K562 (cell line): ENCODE measurements around the gene MATCAP1. TPM values are rescaled to one million over a fixed set of nuclear protein-coding genes. Genes with fewer than 3 reads are reported as not detected.
A peak's percentile ranks its signal among the peaks of the same experiment; 100 is the strongest.

ENCODE experiments used
- ATAC-seq: fragments of 200-7000 bp; cut with Tn5 transposase; 3 replicates; pipeline ENCODE4 v1.9.1; 2020; ENCODE audit warnings: moderate library complexity
- BruUV-seq: library from RNA; stranded (reverse); fragments of 400-500 nt; replicated peaks from 2 replicates; lab custom pipeline; 2021; lab: Mats Ljungman, UMichigan
- CTCF ChIA-PET: fragments of 300-600 bp; formaldehyde crosslinking; extraction: SDS; loops from one replicate; lab custom pipeline; 2021; ENCODE audit warnings: low intra/inter-chr PET ratio; lab: Yijun Ruan, JAX
- POLR2A ChIA-PET: fragments of 300-600, 350-650 bp; sonication (Branson Sonifier 250); formaldehyde crosslinking; extraction: SDS; loops from one replicate; lab custom pipeline; 2021; ENCODE audit warnings: antibody characterized with exemption, inconsistent platforms; lab: Yijun Ruan, JAX
- DNase-seq, 4 experiments: peaks; one replicate each; pipeline versions ENCODE4 v3.0.0 to v3.0.0-alpha.2; 2011 to 2018; ENCODE audit warnings: low spot score in 3 of 4, mixed read lengths in 3 of 4; ENCODE audit errors: extremely low read depth in 1 of 4
- FAIRE-seq: peaks from 2 replicates; lab custom pipeline; 2011; peaks lifted over from hg19 to GRCh38; lab: Jason Lieb, UNC
- H2AFZ ChIP-seq: 2 replicates; pipeline ENCODE4 v1.6.0; 2011; ENCODE audit warnings: low read depth, low read length, control low read depth, inconsistent platforms
- H3K27ac ChIP-seq: fragments of 200-600 bp; 3 replicates; pipeline ENCODE4 v1.8.0; 2011; ENCODE audit warnings: low read depth, mild to moderate bottlenecking, control low read depth, inconsistent platforms, low read length, moderate library complexity, mixed read lengths; ENCODE audit errors: extremely low read depth
- H3K27me3 ChIP-seq, 2 experiments: fragments of 300-600 bp in 1 of 2; 2 replicates in 1 of 2; 3 replicates in 1 of 2; pipeline versions ENCODE4 v1.6.0 to v1.8.0; 2011; ENCODE audit warnings: inconsistent platforms in 2 of 2, low read length in 2 of 2, mild to moderate bottlenecking in 1 of 2, mixed read lengths in 1 of 2, moderate library complexity in 1 of 2; ENCODE audit not compliant: control insufficient read depth in 2 of 2, insufficient read depth in 2 of 2
- H3K36me3 ChIP-seq: fragments of 300-600 bp; 3 replicates; pipeline ENCODE4 v1.8.0; 2011; ENCODE audit warnings: mild to moderate bottlenecking, low read length, inconsistent platforms; ENCODE audit not compliant: control insufficient read depth, insufficient read depth
- H3K4me1 ChIP-seq, 2 experiments: fragments of 200-600 bp in 1 of 2; replicated peaks in 1 of 2; 2 replicates in 1 of 2; 3 replicates in 1 of 2; pipeline versions ENCODE4 v1.5.1 to v1.8.0; 2011; ENCODE audit warnings: inconsistent platforms in 2 of 2, low read length in 2 of 2, mild to moderate bottlenecking in 1 of 2, mixed read lengths in 1 of 2, moderate library complexity in 1 of 2; ENCODE audit not compliant: control insufficient read depth in 2 of 2, insufficient read depth in 2 of 2
- H3K4me2 ChIP-seq: 2 replicates; pipeline ENCODE4 v1.6.1; 2011; ENCODE audit warnings: low read length, control low read depth, inconsistent platforms, mixed read lengths; ENCODE audit not compliant: insufficient read depth
- H3K4me3 ChIP-seq: fragments of 200-600 bp; sonication (generic), shearing (Covaris generic); 2 replicates; pipeline ENCODE4 v1.5.1; 2016; ENCODE audit warnings: control low read depth, inconsistent platforms
- H3K79me2 ChIP-seq: fragments of 200-600 bp; 3 replicates; pipeline ENCODE4 v1.8.0; 2011; ENCODE audit warnings: low read length, inconsistent platforms; ENCODE audit not compliant: control insufficient read depth, insufficient read depth
- H3K9ac ChIP-seq, 2 experiments: 2 replicates each; pipeline versions ENCODE4 v1.6.0 to v1.6.1; 2011; ENCODE audit warnings: low read depth in 2 of 2, low read length in 2 of 2, control low read depth in 1 of 2, inconsistent platforms in 1 of 2, mild to moderate bottlenecking in 1 of 2, mixed read lengths in 1 of 2; ENCODE audit not compliant: insufficient read depth in 1 of 2
- H3K9me1 ChIP-seq: one replicate; pipeline ENCODE4 v1.6.0; 2011; ENCODE audit warnings: inconsistent platforms, mild to moderate bottlenecking, low read length, moderate library complexity; ENCODE audit not compliant: control insufficient read depth, insufficient read depth
- H3K9me3 ChIP-seq: replicated peaks from 2 replicates; pipeline ENCODE4 v1.5.1; 2011; ENCODE audit warnings: low read depth, low read length, inconsistent platforms; ENCODE audit not compliant: control insufficient read depth, insufficient read depth
- H4K20me1 ChIP-seq: replicated peaks from 2 replicates; pipeline ENCODE4 v1.6.1; 2011; ENCODE audit warnings: low read length, inconsistent platforms, mixed read lengths; ENCODE audit not compliant: control insufficient read depth, insufficient read depth
- MEF2D ChIP-seq: conservative IDR thresholded peaks from 2 replicates; pipeline ENCODE4 v1.6.1; 2016; ENCODE audit warnings: low read depth, missing genetic modification characterization, missing compliant biosample characterization
- POLR2A ChIP-seq: fragments of 450-650 bp; conservative IDR thresholded peaks from 2 replicates; pipeline ENCODE4 v1.6.1; 2016
- WHSC1 ChIP-seq: IDR thresholded peaks from one replicate; pipeline ENCODE4 v1.6.1; 2012; ENCODE audit warnings: low read length, control low read depth, inconsistent platforms
- ZNF133 ChIP-seq: fragments of 250-450 bp; sonication (Bioruptor Pico); IDR thresholded peaks from 2 replicates; pipeline ENCODE4 v1.4.0; 2020; ENCODE audit warnings: mild to moderate bottlenecking
- ZNF224 ChIP-seq: sonication (generic); formaldehyde crosslinking; IDR thresholded peaks from 2 replicates; pipeline ENCODE4 v1.8.0; 2022; ENCODE audit warnings: mild to moderate bottlenecking, missing genetic modification reagents
- ZNF282 ChIP-seq: sonication (generic); formaldehyde crosslinking; IDR thresholded peaks from 2 replicates; pipeline ENCODE4 v1.8.1; 2023; ENCODE audit warnings: missing genetic modification reagents
- ZNF384 ChIP-seq: IDR thresholded peaks from 2 replicates; pipeline ENCODE4 v1.6.1; 2012; ENCODE audit warnings: low read depth, low read length, improper control_type of control experiment
- WGBS: fragments of 100-300 bp; shearing (Covaris generic); methylation state at CpG from one replicate; pipeline ENCODE4 v1.1.6; 2016; ENCODE audit warnings: low coverage, mixed read lengths; ENCODE audit not compliant: insufficient coverage; ENCODE audit errors: missing lambda C conversion rate; 5-methylcytosine and 5-hydroxymethylcytosine counted together
- in situ Hi-C: fragments of 300-500 bp; cut with MboI; formaldehyde crosslinking; loops from 4 replicates; pipeline ENCODE4 v1.15.0; 2018; ENCODE audit warnings: inconsistent platforms, mixed read lengths
- intact Hi-C: fragments of 100-400 bp; cut with micrococcal nuclease; formaldehyde crosslinking; loops from 2 replicates; pipeline ENCODE4 v1.14.2; 2022
- polyA plus RNA-seq, 8 experiments: library from polyadenylated mRNA; depleted of rRNA in 4 of 8; stranded (reverse) in 5 of 8; unstranded in 3 of 8; fragments of >200 nt; fragmentation: Nextera tagmentation in 2 of 8; fragmentation: Illumina TruSeq in 1 of 8; extraction: Ambion mirVana in 2 of 8; extraction: Trizol in 1 of 8; gene quantifications; 2 replicates each; pipeline versions ENCODE4 v1.2.1 to v1.2.3, GENCODE V29; 2011 to 2014; ENCODE audit warnings: inconsistent platforms in 1 of 8, missing spikeins in 1 of 8
- total RNA-seq, 7 experiments: library from RNA; depleted of rRNA in 6 of 7; stranded (reverse); fragments of >200 nt in 6 of 7; fragmentation: Illumina TruSeq in 2 of 7; extraction: Trizol in 2 of 7; gene quantifications; 2 replicates each; pipeline versions ENCODE4 v1.2.1 to v1.2.3, GENCODE V29; 2011 to 2021; ENCODE audit warnings: low replicate concordance in 1 of 7
- TF ChIP-seq, protein P1 (sequence below), 2 experiments: fragments of 450-650 bp in 1 of 2; IDR thresholded peaks; 2 replicates each; pipeline ENCODE4 v1.6.1; 2011 to 2017; ENCODE audit warnings: low read depth in 2 of 2, antibody characterized with exemption in 1 of 2, borderline replicate concordance in 1 of 2, low read length in 1 of 2, mild to moderate bottlenecking in 1 of 2, mixed read lengths in 1 of 2; ENCODE audit not compliant: control insufficient read depth in 1 of 2
- TF ChIP-seq, protein P2 (sequence below), 3 experiments: fragments of 200-800 bp in 1 of 3; sonication (Bioruptor generic) in 1 of 3; sonication (generic) in 1 of 3; formaldehyde crosslinking in 1 of 3; IDR thresholded peaks; 2 replicates each; pipeline versions ENCODE4 v1.6.1 to v1.8.0; 2016 to 2022; ENCODE audit warnings: mild to moderate bottlenecking in 2 of 3, missing compliant biosample characterization in 2 of 3, missing genetic modification characterization in 2 of 3, missing genetic modification reagents in 1 of 3
- TF ChIP-seq, protein P3 (sequence below): sonication (generic); formaldehyde crosslinking; IDR thresholded peaks from 2 replicates; pipeline ENCODE4 v1.8.1; 2022; ENCODE audit warnings: missing genetic modification reagents
- TF ChIP-seq, protein P4 (sequence below): fragments of 250-450 bp; sonication (Bioruptor Pico); IDR thresholded peaks from 2 replicates; pipeline ENCODE4 v1.9.0; 2021; ENCODE audit warnings: mild to moderate bottlenecking, inconsistent platforms

MATCAP1 gene
- total and polyA plus RNA-seq, 9 of the 15 experiments (the other 6 are each of a cell fraction or from before 2014, with no cell fraction given), result 3.4 to 20.5 (median 10.3) TPM

DNA sequence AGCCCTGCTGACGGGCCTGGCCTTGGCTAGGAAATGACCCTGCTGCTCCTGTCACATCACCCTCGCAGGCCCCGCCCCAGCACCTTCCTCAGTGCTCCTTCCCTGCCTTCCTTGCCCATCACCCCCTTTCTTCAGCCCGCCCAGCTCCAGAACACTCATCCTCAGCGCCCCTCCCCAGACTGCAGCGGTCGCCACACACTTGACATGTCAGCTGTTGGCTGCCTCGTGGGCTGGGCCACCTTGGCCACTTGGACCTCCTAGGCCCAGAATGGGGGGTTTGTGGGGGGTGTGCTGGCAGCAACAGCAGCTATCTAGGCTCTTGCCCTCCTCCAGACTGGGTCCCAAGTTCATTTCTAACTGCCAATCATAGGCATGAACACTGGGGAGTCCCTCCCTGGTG is 25.8 kb upstream of the MATCAP1 start (continued):
- TF ChIP-seq, protein P1, sequence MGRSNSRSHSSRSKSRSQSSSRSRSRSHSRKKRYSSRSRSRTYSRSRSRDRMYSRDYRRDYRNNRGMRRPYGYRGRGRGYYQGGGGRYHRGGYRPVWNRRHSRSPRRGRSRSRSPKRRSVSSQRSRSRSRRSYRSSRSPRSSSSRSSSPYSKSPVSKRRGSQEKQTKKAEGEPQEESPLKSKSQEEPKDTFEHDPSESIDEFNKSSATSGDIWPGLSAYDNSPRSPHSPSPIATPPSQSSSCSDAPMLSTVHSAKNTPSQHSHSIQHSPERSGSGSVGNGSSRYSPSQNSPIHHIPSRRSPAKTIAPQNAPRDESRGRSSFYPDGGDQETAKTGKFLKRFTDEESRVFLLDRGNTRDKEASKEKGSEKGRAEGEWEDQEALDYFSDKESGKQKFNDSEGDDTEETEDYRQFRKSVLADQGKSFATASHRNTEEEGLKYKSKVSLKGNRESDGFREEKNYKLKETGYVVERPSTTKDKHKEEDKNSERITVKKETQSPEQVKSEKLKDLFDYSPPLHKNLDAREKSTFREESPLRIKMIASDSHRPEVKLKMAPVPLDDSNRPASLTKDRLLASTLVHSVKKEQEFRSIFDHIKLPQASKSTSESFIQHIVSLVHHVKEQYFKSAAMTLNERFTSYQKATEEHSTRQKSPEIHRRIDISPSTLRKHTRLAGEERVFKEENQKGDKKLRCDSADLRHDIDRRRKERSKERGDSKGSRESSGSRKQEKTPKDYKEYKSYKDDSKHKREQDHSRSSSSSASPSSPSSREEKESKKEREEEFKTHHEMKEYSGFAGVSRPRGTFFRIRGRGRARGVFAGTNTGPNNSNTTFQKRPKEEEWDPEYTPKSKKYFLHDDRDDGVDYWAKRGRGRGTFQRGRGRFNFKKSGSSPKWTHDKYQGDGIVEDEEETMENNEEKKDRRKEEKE (IDR thresholded peaks at IDR 0.05; ENCODE audit: borderline replicate concordance in 1 of 2, control insufficient read depth in 1 of 2, low read depth in 2 of 2, low read length in 1 of 2), result no peak
- TF ChIP-seq WHSC1, result no peak
- TF ChIP-seq ZNF133, result no peak

DNA sequence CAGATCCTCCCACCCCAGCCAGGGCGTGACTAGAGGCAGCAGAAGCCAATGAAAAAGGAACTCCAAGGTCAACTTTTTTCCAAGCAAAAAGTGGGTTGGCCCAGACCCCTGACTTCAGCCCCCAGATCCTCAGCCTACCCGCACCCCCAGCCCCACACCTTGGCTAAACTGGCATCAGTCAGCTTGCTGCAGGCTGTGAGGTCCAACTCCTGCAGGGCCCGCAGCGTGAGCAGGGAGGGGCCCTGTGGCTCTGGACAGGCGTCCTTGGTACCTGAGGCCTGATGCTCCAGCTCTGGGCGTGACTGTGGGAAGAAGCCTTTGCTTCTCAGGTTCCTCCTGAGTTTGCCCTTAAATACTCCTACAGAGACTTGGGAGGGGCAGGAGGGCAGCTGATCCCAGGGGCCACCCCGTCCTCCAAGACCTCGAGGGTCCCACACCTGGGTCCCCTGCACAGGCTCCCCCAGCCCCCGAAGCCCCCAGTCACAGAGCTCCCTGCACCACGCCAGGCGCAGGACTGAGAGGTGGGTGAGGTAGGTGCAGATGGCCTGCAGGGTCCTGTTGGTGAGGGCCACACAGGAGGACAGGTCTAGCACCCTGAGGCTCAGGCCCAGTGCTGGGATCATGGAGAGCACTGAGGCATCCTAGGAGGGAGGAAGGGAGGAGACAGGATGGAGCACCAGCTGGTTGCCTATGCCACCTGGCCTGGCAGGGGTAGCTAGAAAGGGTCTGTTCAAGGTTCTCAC is 24.6 kb upstream of the MATCAP1 start:
- Histone ChIP-seq H3K4me3 (no peak overlapping the region), H3K27ac (no peak overlapping the region), H3K79me2 (no peaks in the 10 kb centered on the region), H3K9me3 (no peaks in the 10 kb centered on the region), H3K36me3 (peaks cover 16% of the 10 kb centered on the region; the same call in 2 of the 3 replicates), H3K4me2 (no peak overlapping the region), H4K20me1 (no peaks in the 10 kb centered on the region; the same call in 1 of the 2 replicates), H3K27me3 (no peaks in the 10 kb centered on the region), H3K4me1 (peaks cover 10 to 44% of the 10 kb centered on the region in 2 experiments; a peak in 4 of 5 replicates), H3K9me1 (peaks cover 3% of the 10 kb centered on the region), H3K9ac (peak overlapping the region in 1 of 2 experiments; percentile 80; a peak in 2 of 4 replicates), H2AFZ (no peak overlapping the region)
- ATAC-seq (no peak), DNase-seq (no peak), FAIRE-seq (no peak)
- 73% methylated on average over 9 of the region's 11 CpGs for whole genome bisulfite sequencing
- ChIA-PET CTCF (no interaction called here), POLR2A (interaction anchor here (0.6 to 3.8 kb wide), 10 partner anchors 9 to 67 kb away, joined by 3 to 21 read pairs (median 6); partner anchors contain the start of gene TMEM208)
- intact Hi-C loops (no loop called here), in situ Hi-C loops (no loop called here)
- BruUV-seq, result no TSS peak
- TF ChIP-seq MEF2D (tag), result no peak
- TF ChIP-seq, protein P2, sequence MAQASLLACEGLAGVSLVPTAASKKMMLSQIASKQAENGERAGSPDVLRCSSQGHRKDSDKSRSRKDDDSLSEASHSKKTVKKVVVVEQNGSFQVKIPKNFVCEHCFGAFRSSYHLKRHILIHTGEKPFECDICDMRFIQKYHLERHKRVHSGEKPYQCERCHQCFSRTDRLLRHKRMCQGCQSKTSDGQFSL (CRISPR knock-in tag; IDR thresholded peaks at IDR 0.05), result no peak
- TF ChIP-seq, protein P2 (tag; IDR thresholded peaks at IDR 0.05), result no peak
- TF ChIP-seq ZNF224 (CRISPR knock-in tag), result no peak
- TF ChIP-seq, protein P3, sequence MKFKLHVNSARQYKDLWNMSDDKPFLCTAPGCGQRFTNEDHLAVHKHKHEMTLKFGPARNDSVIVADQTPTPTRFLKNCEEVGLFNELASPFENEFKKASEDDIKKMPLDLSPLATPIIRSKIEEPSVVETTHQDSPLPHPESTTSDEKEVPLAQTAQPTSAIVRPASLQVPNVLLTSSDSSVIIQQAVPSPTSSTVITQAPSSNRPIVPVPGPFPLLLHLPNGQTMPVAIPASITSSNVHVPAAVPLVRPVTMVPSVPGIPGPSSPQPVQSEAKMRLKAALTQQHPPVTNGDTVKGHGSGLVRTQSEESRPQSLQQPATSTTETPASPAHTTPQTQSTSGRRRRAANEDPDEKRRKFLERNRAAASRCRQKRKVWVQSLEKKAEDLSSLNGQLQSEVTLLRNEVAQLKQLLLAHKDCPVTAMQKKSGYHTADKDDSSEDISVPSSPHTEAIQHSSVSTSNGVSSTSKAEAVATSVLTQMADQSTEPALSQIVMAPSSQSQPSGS (CRISPR knock-in tag), result no peak
- TF ChIP-seq ZNF384, result no peak
- TF ChIP-seq ZNF282 (CRISPR knock-in tag), result no peak
- TF ChIP-seq POLR2A, result peak; percentile 32; the same call in 1 of the 2 replicates
- TF ChIP-seq, protein P4, sequence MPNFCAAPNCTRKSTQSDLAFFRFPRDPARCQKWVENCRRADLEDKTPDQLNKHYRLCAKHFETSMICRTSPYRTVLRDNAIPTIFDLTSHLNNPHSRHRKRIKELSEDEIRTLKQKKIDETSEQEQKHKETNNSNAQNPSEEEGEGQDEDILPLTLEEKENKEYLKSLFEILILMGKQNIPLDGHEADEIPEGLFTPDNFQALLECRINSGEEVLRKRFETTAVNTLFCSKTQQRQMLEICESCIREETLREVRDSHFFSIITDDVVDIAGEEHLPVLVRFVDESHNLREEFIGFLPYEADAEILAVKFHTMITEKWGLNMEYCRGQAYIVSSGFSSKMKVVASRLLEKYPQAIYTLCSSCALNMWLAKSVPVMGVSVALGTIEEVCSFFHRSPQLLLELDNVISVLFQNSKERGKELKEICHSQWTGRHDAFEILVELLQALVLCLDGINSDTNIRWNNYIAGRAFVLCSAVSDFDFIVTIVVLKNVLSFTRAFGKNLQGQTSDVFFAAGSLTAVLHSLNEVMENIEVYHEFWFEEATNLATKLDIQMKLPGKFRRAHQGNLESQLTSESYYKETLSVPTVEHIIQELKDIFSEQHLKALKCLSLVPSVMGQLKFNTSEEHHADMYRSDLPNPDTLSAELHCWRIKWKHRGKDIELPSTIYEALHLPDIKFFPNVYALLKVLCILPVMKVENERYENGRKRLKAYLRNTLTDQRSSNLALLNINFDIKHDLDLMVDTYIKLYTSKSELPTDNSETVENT (CRISPR knock-in tag), result no peak
